Measurements from ENCODE around the gene C1orf216.
"Not testable (repeated sequence)": the region's sequence is repeated elsewhere in the genome, so short reads cannot be mapped to it uniquely, and the experiment has no call there.

The C1orf216 gene

DNA sequence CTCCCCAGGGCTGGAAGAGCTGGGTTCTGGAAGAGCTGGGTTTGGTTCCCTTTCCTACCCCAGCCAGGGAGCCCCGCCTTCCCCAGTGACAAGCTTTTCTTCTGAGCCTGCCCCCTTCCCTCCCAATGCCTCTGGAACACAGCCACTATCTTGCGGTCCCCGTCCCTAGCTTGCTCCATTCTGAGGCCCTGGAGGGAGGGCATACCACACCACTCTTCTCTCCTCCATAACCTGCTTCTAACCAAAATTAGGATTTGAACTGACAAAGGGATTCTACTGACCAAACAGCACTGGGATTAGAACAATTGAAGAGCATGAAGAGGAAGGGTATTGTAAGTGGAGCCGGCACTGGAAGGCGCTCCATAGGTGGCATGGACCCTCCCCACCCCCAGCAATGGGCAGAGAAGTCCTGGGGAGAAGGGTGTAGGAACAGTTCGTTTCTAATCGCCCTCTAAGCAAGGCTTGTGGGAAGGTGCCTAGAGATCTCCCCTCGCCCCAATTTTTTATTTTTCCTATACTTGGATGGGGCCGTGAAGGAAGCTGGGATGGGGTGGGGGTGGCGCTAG is 690 bp downstream of the C1orf216 start:
- no peaks in the 10 kb centered on the region for H3K9me3 Mint-ChIP-seq
- H3K4me1 Mint-ChIP-seq (ENCODE audit: low read depth in 2 of 2) = peaks cover 34 to 39% of the 10 kb centered on the region in 2 donors
- ATAC-seq (replicated peaks) (no peak), DNase-seq (no peak)
- H3K27ac Mint-ChIP-seq = peak overlapping the region; percentile 50 to 93
- peak overlapping the region; percentile 91 to 92 for H3K4me3 Mint-ChIP-seq
- no peaks in the 10 kb centered on the region for H3K27me3 Mint-ChIP-seq
- peaks cover 2% of the 10 kb centered on the region for H3K36me3 Mint-ChIP-seq (ENCODE audit: insufficient read depth)

DNA sequence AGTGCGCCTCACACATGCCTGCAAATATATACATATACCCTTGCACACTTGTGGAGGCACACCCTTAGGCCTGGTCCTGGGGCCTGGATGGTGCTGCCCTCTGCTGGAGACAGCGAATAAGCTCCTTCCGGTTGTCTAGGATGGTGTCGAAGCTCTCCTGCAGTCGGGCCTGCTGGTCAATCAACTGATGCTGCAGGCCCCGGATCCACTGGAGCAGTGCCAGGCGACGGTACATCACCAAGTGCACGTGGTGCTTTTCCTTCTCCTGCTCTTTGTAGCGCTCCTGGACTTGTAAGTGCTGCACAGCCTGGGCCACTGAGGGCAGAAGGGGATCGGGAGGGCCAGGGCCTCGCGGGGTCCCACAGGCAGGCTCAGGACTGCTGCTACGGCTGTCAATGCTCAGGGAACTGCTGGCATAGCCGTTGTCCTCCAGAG is 3.1 kb downstream of the C1orf216 start:
- no peaks in the 10 kb centered on the region for H3K27me3 Mint-ChIP-seq
- H3K36me3 Mint-ChIP-seq (ENCODE audit: insufficient read depth) = peaks cover 2% of the 10 kb centered on the region
- ATAC-seq (replicated peaks) (peak; percentile 61), DNase-seq (peak; percentile 73 to 76 (median 73))
- peak overlapping the region; percentile 2 to 82 for H3K27ac Mint-ChIP-seq
- H3K4me3 Mint-ChIP-seq = peak overlapping the region; percentile 58 to 70
- H3K4me1 Mint-ChIP-seq (ENCODE audit: low read depth in 2 of 2) = peaks cover 34 to 39% of the 10 kb centered on the region in 2 donors
- no peaks in the 10 kb centered on the region for H3K9me3 Mint-ChIP-seq

DNA sequence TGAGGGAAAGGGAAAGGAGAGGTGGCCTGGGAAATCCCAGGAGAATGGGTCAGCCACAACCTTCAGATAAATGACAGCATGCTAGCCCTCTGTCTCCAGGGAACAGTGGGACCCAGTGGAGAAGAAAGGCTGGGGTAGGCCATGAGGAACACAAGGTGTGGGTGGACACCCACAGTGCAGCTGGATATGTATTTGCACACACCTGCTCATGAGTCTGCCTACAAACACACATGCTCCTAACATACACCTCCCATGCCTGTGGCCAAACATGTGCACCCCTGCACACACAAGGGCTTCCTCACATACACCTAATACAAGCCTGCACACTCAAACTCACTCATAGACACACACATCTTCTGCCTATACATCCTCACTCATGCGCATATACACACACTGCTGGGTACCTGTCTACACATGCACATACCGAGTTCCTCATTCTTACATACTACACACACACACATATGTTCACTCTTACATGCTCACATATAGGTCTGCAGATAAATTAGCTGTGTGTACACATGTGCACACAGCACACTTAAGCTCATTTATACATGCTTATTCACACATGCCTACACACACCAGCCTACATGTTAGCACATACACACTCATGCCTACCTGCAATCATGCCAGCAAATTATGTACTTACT is 3.6 kb downstream of the C1orf216 start:
- Mint-ChIP-seq H3K36me3 (ENCODE audit: insufficient read depth) (peaks cover 2% of the 10 kb centered on the region), H3K9me3 (no peaks in the 10 kb centered on the region), H3K4me1 (ENCODE audit: low read depth in 2 of 2) (peaks cover 34 to 39% of the 10 kb centered on the region in 2 donors), H3K27me3 (no peaks in the 10 kb centered on the region), H3K27ac (peak overlapping the region; percentile 2 to 82), H3K4me3 (peak overlapping the region; percentile 58 to 70)
- ATAC-seq (replicated peaks) = no peak
- no peak for DNase-seq

DNA sequence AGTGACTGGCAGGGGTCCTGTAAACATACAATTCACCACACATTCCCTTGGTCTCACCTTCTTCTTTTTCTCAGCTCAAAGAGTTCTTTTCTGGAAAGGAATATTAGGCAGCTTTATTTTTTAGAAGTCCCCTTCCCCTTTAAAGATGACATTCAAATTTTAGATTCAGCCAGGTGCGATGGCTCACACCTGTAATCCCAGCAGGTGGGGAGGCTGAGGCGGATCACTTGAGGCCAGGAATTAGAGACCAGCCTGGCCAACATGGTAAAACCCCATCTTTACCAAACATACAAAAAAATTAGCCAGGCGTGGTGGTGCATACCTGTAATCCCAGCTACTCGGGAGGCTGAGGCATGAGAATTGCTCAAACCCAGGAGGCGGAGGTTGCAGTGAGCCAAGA is 7.6 kb downstream of the C1orf216 start:
- not testable (repeated sequence) for H3K36me3 Mint-ChIP-seq (ENCODE audit: insufficient read depth); H3K9me3 Mint-ChIP-seq; H3K4me3 Mint-ChIP-seq; H3K27ac Mint-ChIP-seq; ATAC-seq (replicated peaks); DNase-seq
- Mint-ChIP-seq H3K4me1 (ENCODE audit: low read depth in 2 of 2) (peaks cover 26 to 38% of the 10 kb centered on the region in 2 donors), H3K27me3 (peaks cover 0 to 22% of the 10 kb centered on the region in 2 donors)

DNA sequence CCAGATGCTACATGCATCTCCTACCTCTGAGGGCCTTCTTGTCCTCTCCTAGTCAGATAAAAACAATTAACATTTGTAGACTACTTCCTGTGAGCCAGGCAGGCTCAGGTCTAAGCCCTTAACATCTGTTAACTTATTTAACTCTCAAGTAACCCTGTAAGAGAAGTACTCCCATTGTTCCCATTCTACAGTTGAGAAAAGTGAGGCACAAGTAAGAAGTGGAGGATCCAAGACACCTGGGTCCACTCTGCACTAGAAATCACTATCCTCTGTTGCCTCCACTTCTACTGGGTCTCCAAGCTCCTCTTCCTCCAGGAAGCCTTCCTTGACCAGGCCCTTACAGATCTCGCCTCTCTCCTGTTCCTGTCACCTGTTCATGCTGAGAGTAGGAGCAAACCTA is 9.7 kb downstream of the C1orf216 start:
- Mint-ChIP-seq H3K4me1 (ENCODE audit: low read depth in 2 of 2) (peaks cover 18 to 23% of the 10 kb centered on the region in 2 donors), H3K36me3 (ENCODE audit: insufficient read depth) (peaks cover 5% of the 10 kb centered on the region), H3K9me3 (no peaks in the 10 kb centered on the region), H3K27me3 (peaks cover 0 to 30% of the 10 kb centered on the region in 2 donors), H3K4me3 (peak overlapping the region; percentile 73 to 94), H3K27ac (peak overlapping the region; percentile 38 to 44)
- DNase-seq (no peak), ATAC-seq (replicated peaks) (no peak)

DNA sequence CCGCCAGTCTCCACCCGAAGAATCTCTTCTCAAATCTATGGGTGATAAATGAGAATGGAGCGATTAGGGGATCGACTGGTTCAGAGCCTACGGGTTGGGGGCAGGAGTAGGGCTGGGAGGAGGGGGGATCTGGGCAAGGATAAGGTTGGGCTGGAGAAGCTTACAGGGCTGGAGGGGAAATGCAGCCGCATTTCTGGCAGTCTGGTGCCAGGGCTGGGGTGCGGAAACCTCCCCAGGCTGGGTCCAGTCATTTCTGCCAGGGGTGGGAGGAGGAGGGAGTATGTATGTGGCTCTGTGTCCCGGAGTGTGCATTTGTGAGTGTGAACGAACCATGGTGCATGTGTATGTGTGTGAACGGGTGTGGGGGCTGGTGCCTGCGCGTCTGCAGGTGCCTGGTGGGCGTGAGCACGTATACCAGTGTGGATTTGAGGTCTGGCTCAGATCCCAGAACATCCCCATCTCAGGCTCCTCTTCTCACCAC is 10.2 kb downstream of the C1orf216 start:
- Mint-ChIP-seq H3K9me3 (no peaks in the 10 kb centered on the region), H3K4me3 (peak overlapping the region; percentile 73 to 94), H3K27ac (peak overlapping the region; percentile 38 to 44), H3K4me1 (ENCODE audit: low read depth in 2 of 2) (peaks cover 18 to 23% of the 10 kb centered on the region in 2 donors), H3K36me3 (ENCODE audit: insufficient read depth) (peaks cover 5% of the 10 kb centered on the region), H3K27me3 (peaks cover 0 to 30% of the 10 kb centered on the region in 2 donors)
- DNase-seq = no peak
- no peak for ATAC-seq (replicated peaks)

DNA sequence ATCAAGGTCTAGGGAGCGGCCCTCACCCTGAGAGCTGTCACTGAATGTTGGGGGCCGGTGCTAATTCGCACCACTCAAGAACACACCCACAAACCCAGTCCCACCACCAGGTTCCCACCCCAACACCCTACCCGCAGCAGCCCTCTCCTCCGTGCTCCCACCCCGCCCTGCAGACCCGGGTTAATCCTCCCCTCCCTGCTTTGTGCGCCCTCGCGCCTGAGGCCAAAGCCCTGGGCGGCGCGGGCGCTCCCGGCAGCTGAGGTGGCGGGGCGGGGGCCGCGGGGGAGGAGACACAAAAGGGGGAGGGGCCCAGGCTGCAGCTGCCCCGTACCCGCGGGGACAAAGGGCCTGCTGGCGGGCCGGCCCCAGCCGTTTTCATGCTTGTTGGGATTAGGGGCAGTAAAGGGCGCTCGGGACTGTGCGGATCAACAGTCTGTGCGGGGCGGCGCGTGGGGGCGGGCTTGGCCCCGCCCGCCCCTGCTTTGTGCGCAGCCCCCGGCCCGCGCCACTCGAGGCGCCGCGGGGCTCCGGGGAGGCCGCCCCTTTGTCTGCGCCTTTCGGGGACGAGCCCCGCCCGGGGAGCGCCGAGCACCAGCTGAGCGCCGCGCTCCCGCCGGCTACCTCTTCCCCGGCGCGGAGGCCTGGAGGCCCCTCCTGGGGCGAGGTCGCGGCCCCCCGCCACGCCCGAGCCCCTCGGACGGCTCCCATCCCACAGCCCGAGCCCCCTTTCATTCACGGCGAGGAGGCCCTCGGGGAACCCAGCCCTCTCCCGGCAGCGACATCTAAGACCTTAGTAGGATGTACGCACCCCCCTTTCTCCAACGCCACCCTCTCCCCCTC is 10.9 kb downstream of the C1orf216 start:
- Mint-ChIP-seq H3K36me3 (ENCODE audit: insufficient read depth) (peaks cover 5% of the 10 kb centered on the region), H3K27me3 (peaks cover 2 to 34% of the 10 kb centered on the region in 2 donors), H3K27ac (peak overlapping the region; percentile 38 to 79), H3K9me3 (no peaks in the 10 kb centered on the region), H3K4me1 (ENCODE audit: low read depth in 2 of 2) (peaks cover 18 to 23% of the 10 kb centered on the region in 2 donors), H3K4me3 (peak overlapping the region; percentile 90 to 94)
- DNase-seq (peak in 1 of 3 experiments; percentile 21), ATAC-seq (replicated peaks) (peak; percentile 51)

DNA sequence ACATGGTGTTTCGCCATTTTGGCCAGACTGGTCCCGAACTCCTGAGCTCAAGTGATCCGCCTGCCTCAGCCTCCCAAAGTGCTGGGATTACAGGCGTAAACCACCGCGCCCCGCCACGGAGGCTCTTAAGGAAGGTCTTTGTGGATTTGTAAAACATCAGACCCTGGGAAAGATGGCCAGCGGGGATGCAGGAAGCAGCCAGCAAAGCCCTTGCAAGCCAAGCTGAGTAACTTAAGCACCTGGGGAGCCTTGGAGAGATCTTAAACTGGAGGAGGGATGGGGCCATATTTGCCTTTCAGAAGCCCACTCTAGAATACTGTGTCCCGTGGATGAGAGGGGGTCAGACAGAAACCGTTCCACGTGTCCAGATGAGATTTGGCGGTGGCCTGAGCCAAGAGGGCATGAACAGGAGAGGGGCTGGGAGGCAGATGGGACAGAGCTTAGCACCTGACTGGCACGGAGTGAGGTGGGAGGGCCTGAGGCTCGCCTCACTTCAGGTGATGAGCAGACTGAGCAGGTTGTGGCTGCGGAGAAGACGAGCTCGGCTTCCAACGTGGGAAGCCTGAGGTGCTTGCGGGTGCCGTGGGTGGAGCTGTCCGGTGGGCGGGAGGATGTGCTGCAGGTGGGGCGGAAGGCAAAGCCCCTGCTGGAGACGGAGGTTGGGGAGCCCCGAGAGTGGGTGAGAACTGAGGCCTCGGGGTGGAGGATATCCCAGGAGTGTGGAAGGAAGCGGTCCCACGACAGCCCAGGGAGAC is 11.7 kb downstream of the C1orf216 start:
- Mint-ChIP-seq H3K27ac (peak overlapping the region; percentile 34 to 79), H3K4me3 (peak overlapping the region; percentile 90 to 94), H3K36me3 (ENCODE audit: insufficient read depth) (peaks cover 5% of the 10 kb centered on the region), H3K9me3 (no peaks in the 10 kb centered on the region), H3K27me3 (peaks cover 8 to 42% of the 10 kb centered on the region in 2 donors), H3K4me1 (ENCODE audit: low read depth in 2 of 2) (peaks cover 18 to 23% of the 10 kb centered on the region in 2 donors)
- ATAC-seq (replicated peaks) (peak; percentile 83), DNase-seq (peak; percentile 46 to 51 (median 48))

DNA sequence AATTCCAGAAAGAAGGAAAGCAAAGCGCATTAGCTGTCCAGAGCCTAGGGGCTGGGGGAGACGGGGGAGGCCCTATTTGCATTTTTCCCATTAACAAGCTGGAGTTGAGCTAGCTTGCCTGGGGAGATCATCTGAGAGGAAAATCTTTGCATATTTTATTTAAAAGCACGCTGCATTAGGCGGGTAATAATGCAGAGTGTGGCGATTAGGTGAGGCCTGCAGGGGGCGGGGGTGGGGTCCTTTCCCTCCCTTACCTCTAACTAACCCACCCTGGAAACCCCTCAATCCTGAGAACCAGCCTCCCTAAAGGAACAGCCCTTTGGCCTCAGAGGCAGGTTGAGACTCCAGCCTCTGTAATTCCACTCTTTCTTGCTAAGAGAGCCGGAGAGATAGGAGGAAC is 16.2 kb downstream of the C1orf216 start:
- DNase-seq = no peak
- H3K36me3 Mint-ChIP-seq (ENCODE audit: insufficient read depth) = peaks cover 6% of the 10 kb centered on the region
- H3K4me3 Mint-ChIP-seq = no peak overlapping the region
- H3K27me3 Mint-ChIP-seq = peaks cover 41 to 74% of the 10 kb centered on the region in 2 donors
- ATAC-seq (replicated peaks) = no peak
- H3K4me1 Mint-ChIP-seq (ENCODE audit: low read depth in 2 of 2) = peaks cover 9 to 12% of the 10 kb centered on the region in 2 donors
- H3K27ac Mint-ChIP-seq = no peak overlapping the region
- H3K9me3 Mint-ChIP-seq = no peaks in the 10 kb centered on the region

DNA sequence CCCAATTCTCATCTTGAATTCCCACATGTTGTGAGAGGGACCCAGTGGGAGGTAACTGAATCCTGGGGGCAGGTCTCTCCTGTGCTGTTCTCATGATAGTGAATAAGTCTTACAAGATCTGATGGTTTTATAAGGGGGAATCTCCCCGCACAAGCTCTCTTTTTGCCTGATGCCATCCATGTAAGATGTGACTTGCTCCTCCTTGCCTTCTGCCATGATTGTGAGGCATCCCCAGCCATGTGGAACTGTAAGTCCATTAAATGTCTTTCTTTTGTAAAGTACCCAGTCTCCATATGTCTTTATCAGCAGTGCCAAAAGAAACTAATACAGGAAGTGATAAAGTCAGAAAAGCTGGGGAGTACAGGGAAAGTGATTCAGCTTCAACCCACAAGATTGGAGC is 19.5 kb downstream of the C1orf216 start:
- not testable (repeated sequence) for H3K4me3 Mint-ChIP-seq; H3K9me3 Mint-ChIP-seq; DNase-seq; ATAC-seq (replicated peaks); H3K27ac Mint-ChIP-seq; H3K4me1 Mint-ChIP-seq (ENCODE audit: low read depth in 2 of 2); H3K36me3 Mint-ChIP-seq (ENCODE audit: insufficient read depth)
- peaks cover 48 to 66% of the 10 kb centered on the region in 2 donors for H3K27me3 Mint-ChIP-seq

DNA sequence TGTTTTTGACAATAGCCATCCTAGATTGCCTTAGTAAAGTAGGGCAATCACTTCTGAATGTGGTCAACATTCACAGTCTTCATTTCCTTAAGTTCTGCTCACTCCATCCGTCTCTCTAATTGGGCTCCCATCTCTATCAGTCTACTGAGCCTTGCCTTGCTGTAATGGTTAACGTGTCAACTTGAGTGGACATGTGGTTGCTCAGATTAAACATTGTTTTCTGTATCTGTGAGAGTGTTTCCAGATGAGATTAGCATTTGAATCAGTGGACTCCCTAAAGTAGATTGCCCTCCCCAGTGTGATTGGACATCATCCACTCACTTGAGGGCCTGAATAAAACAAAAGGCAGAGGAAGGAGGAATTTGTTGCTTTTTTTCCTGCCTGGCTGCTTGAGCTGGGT is 26.4 kb downstream of the C1orf216 start:
- peaks cover 17 to 27% of the 10 kb centered on the region in 2 donors for H3K27me3 Mint-ChIP-seq
- no peak overlapping the region for H3K4me3 Mint-ChIP-seq
- DNase-seq (no peak), ATAC-seq (replicated peaks) (no peak)
- no peaks in the 10 kb centered on the region for H3K4me1 Mint-ChIP-seq (ENCODE audit: low read depth in 2 of 2)
- peaks cover 2% of the 10 kb centered on the region for H3K36me3 Mint-ChIP-seq (ENCODE audit: insufficient read depth)
- no peak overlapping the region for H3K27ac Mint-ChIP-seq
- H3K9me3 Mint-ChIP-seq = no peaks in the 10 kb centered on the region

DNA sequence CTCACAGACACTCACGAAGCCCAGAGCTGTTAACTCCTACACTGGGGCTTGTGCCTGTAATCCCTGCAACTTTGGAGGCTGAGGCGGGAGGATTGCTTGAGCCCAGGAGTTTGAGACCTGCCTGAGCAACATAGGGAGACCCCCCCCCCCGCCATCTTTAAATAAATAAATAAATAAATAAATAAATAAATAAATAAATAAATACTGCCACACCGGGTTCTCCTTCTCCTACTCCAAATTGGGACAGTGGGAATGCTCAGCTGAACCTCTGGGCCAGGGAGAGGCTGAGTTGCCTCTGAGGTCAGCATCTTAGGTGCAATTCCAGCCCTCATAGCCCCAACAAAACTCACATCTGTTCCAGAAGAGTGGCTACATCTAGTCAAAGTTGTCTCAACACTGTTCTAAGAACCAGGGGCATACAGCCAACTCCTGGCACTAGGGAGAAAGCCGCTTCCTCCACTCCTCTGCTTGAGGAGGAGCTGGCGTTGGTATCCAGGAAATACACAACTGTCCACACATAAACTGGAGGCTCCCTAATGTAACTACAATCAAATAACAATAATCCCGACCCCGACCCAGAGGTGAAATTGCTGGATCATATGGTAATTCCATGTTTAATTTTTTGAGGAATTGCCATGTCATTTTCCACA is 27.0 kb downstream of the C1orf216 start:
- Mint-ChIP-seq H3K4me1 (ENCODE audit: low read depth in 2 of 2) (no peaks in the 10 kb centered on the region), H3K36me3 (ENCODE audit: insufficient read depth) (peaks cover 2% of the 10 kb centered on the region)
- ATAC-seq (replicated peaks) = no peak

More for the DNA sequence above, 27.0 kb downstream of the C1orf216 start:
- no peak for DNase-seq
- Mint-ChIP-seq H3K4me3 (no peak overlapping the region), H3K27ac (no peak overlapping the region), H3K9me3 (no peaks in the 10 kb centered on the region), H3K27me3 (peaks cover 18 to 27% of the 10 kb centered on the region in 2 donors)
